H1 (cell line): ENCODE measurements around the gene SH3BP5. TPM values are rescaled to one million over a fixed set of nuclear protein-coding genes. Genes with fewer than 3 reads are reported as not detected.

Experiments
- ATF3 ChIP-seq: IDR thresholded peaks from 2 replicates; pipeline ENCODE4 v1.6.1; 2011; ENCODE audit warnings: low read depth, mild to moderate bottlenecking, low read length; ENCODE audit not compliant: insufficient read depth
- BRCA1 ChIP-seq: IDR thresholded peaks from 2 replicates; pipeline ENCODE4 v1.6.1; 2012; ENCODE audit warnings: low read depth, low read length, improper control_type of control experiment
- CEBPB ChIP-seq: IDR thresholded peaks from 2 replicates; pipeline ENCODE4 v1.6.1; 2012; ENCODE audit warnings: low read depth, low read length
- EGR1 ChIP-seq: IDR thresholded peaks from 2 replicates; pipeline ENCODE4 v1.6.1; 2011; ENCODE audit warnings: low read depth, low read length, borderline replicate concordance
- SRF ChIP-seq: IDR thresholded peaks from 2 replicates; pipeline ENCODE4 v1.6.1; 2011; ENCODE audit warnings: mild to moderate bottlenecking, low read depth, low read length, moderate library complexity
- polyA plus RNA-seq, 7 experiments: library from polyadenylated mRNA; depleted of rRNA in 3 of 7; stranded (reverse) in 5 of 7; unstranded in 2 of 7; fragments of >200 nt in 5 of 7; fragments of 200-250 nt in 2 of 7; gene quantifications; 1 replicate in 5 of 7; 2 replicates in 1 of 7; 4 replicates in 1 of 7; pipeline versions ENCODE4 v1.2.1 to v1.2.3, GENCODE V29; 2011 to 2013; ENCODE audit warnings: missing spikeins in 2 of 7, mixed read lengths in 2 of 7
- total RNA-seq: library from RNA; stranded (reverse); fragmentation: NEBNext Ultra II Directional; extraction: Animal tissue kit (Norgen Biotek cat#: 25700); gene quantifications from 2 replicates; pipeline ENCODE4 v1.2.1, GENCODE V29; 2021

SH3BP5 gene
- total and polyA plus RNA-seq, 2 of the 8 experiments (the other 6 are each of a cell fraction or from before 2014, with no cell fraction given), result 7.1 to 9.7 TPM

GRCh38 chr3:15331072-15331605 is 1.2 kb downstream of the SH3BP5 start (continued):
- TF ChIP-seq CEBPB (no peak), ATF3 (no peak), EGR1 (no peak), SRF (no peak), BRCA1 (no peak)
